ENCODE results near the gene CSRNP3. TPM values are rescaled to one million over a fixed set of nuclear protein-coding genes. Genes with fewer than 3 reads are reported as not detected.

CSRNP3 gene
- total RNA-seq, 4 donors from 2014 or later = 1.0 to 44.1 (median 4.3) TPM

GRCh38 chr2:165568361-165568760, 98.9 kb downstream of the CSRNP3 start:
- TF ChIP-seq POLR2A (IDR thresholded peaks at IDR 0.05) (no peak), CTCF (IDR thresholded peaks at IDR 0.05) (no peak)
- intact Hi-C loops (cut with DNase I; ENCODE audit: low total_unique reads) = no loop called here
- DNase-seq = no peak
- H3K27ac ChIP-seq = no peak overlapping the region
- H3K4me3 ChIP-seq = no peak overlapping the region
- H3K4me1 ChIP-seq = no peaks in the 10 kb centered on the region
- no peaks in the 10 kb centered on the region for H3K9me3 ChIP-seq
- no peaks in the 10 kb centered on the region for H3K27me3 ChIP-seq
- no peaks in the 10 kb centered on the region for H3K36me3 ChIP-seq

- TF ChIP-seq CTCF (IDR thresholded peaks at IDR 0.05) (no peak), POLR2A (IDR thresholded peaks at IDR 0.05) (no peak)
- Histone ChIP-seq H3K4me3 (no peak overlapping the region), H3K27me3 (no peaks in the 10 kb centered on the region), H3K4me1 (no peaks in the 10 kb centered on the region), H3K9me3 (no peaks in the 10 kb centered on the region), H3K36me3 (no peaks in the 10 kb centered on the region), H3K27ac (no peak overlapping the region)
- intact Hi-C loops (cut with DNase I; ENCODE audit: low total_unique reads) = no loop called here
- DNase-seq = no peak
Observed at GRCh38 chr2:165571477-165571876, 102.0 kb downstream of the CSRNP3 start.

DNA sequence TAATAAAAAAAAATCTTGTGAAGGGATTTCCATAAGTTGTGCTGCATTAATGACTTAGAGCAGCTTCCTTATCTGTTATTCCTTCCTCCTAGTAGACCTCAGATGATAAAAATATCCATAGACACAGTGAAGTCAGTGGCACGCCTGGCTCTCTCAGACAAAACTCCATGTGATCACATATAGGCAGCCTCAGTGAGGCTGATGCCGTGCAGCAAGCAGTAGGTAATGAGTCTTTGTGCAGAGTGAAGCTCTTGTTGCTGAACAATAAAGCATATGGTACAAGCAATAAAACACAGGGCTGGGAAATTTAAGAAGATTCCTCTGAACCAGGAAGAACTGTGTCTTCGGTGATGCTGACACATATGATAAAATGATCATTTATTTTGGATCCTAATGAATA, 102.7 kb downstream of the CSRNP3 start:
- intact Hi-C loops (cut with DNase I; ENCODE audit: low total_unique reads) = no loop called here

GRCh38 chr2:165573534-165574461, 104.3 kb downstream of the CSRNP3 start:
- H3K27me3 ChIP-seq = no peaks in the 10 kb centered on the region
- TF ChIP-seq POLR2A (IDR thresholded peaks at IDR 0.05) (no peak), CTCF (IDR thresholded peaks at IDR 0.05) (no peak)
- intact Hi-C loops (cut with DNase I; ENCODE audit: low total_unique reads) = no loop called here
- H3K36me3 ChIP-seq = no peaks in the 10 kb centered on the region
- no peaks in the 10 kb centered on the region for H3K9me3 ChIP-seq
- no peaks in the 10 kb centered on the region for H3K4me1 ChIP-seq
- peak overlapping the region; percentile 39 to 50 for H3K27ac ChIP-seq
- peak overlapping the region; percentile 25 to 34 for H3K4me3 ChIP-seq
- peak; percentile 30 to 33 for DNase-seq

More for the DNA sequence above, 102.7 kb downstream of the CSRNP3 start:
- Histone ChIP-seq H3K36me3 (no peaks in the 10 kb centered on the region), H3K27me3 (no peaks in the 10 kb centered on the region), H3K9me3 (no peaks in the 10 kb centered on the region), H3K4me1 (no peaks in the 10 kb centered on the region), H3K4me3 (no peak overlapping the region), H3K27ac (peak overlapping the region; percentile 7 to 34)
- no peak for DNase-seq
- TF ChIP-seq POLR2A (IDR thresholded peaks at IDR 0.05) (no peak), CTCF (IDR thresholded peaks at IDR 0.05) (no peak)

DNA sequence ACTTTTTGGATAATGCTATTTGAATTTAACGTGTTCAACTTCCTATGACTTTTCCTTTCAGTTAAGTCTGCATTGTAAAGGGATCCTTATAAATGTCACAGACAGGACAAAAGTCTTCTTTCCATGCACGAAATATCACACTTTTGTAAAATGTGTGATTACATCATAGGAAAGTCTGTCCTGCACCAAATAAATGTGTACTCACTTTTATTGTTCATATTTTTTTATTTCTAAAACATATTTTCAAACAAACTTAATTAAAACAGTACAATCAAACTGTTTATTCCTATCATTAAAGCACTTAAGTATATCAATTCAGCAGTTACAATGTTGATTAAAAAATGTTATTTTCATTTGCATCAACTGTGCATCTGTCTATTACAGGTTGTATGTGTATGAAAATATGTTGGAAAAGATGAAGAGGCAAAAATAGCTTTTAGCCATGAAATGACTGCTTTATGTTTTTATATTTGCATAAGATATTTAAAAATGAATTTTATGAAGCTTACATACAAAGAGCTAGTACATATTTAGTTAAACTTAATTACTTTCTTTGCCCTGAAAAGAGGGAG, 105.6 kb downstream of the CSRNP3 start:
- peak overlapping the region in 1 of 2 donors; percentile 0 for H3K27ac ChIP-seq
- TF ChIP-seq POLR2A (IDR thresholded peaks at IDR 0.05) (no peak), CTCF (IDR thresholded peaks at IDR 0.05) (no peak)
- H3K4me1 ChIP-seq = no peaks in the 10 kb centered on the region
- intact Hi-C loops (cut with DNase I; ENCODE audit: low total_unique reads) = no loop called here
- H3K27me3 ChIP-seq = no peaks in the 10 kb centered on the region
- no peaks in the 10 kb centered on the region for H3K9me3 ChIP-seq
- no peak for DNase-seq
- no peak overlapping the region for H3K4me3 ChIP-seq
- no peaks in the 10 kb centered on the region for H3K36me3 ChIP-seq

Measured in uterus (tissue), 4 donors.